ENCODE measurements around the gene TRIM5. TPM values are rescaled to one million over a fixed set of nuclear protein-coding genes. Genes with fewer than 3 reads are reported as not detected.

TRIM5 gene
- total RNA-seq, 1 donor, result 29.7 TPM

DNA sequence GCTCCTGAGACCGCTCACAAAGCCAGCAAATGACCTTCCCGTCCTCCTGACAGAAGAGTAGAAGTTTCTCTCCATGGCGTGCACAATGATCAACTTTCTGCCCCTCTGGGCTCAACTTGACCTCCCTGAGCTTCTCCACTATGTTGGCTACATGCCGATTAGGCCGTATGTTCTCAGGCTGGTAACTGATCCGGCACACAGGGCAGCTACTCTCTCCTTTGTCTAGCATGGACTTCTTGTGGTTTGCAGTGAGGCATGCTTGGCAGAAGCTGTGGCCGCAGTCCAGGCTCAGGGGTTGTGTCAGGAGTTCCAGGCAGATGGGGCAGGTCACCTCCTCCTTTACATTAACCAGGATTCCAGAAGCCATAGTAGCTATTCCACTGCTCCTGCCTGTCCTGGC lies 5.1 kb downstream of the TRIM5 start:
- TF ChIP-seq, protein P1, sequence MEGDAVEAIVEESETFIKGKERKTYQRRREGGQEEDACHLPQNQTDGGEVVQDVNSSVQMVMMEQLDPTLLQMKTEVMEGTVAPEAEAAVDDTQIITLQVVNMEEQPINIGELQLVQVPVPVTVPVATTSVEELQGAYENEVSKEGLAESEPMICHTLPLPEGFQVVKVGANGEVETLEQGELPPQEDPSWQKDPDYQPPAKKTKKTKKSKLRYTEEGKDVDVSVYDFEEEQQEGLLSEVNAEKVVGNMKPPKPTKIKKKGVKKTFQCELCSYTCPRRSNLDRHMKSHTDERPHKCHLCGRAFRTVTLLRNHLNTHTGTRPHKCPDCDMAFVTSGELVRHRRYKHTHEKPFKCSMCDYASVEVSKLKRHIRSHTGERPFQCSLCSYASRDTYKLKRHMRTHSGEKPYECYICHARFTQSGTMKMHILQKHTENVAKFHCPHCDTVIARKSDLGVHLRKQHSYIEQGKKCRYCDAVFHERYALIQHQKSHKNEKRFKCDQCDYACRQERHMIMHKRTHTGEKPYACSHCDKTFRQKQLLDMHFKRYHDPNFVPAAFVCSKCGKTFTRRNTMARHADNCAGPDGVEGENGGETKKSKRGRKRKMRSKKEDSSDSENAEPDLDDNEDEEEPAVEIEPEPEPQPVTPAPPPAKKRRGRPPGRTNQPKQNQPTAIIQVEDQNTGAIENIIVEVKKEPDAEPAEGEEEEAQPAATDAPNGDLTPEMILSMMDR (IDR thresholded peaks at IDR 0.05; ENCODE audit: extremely low read depth, low read depth, low read length), result no peak
- no peaks in the 10 kb centered on the region for H4K20me1 ChIP-seq (ENCODE audit: insufficient read depth, low read length)
- H3K79me2 ChIP-seq (ENCODE audit: insufficient read depth, low read length), result peaks cover 29% of the 10 kb centered on the region
- H3K4me1 ChIP-seq (ENCODE audit: insufficient read depth, low read length), result peaks cover 9% of the 10 kb centered on the region
- H3K36me3 ChIP-seq (ENCODE audit: insufficient read depth, low read length), result peaks cover 25% of the 10 kb centered on the region
- H3K27ac ChIP-seq (ENCODE audit: low read depth, low read length), result peak overlapping the region; percentile 49
- H3K9me3 ChIP-seq (ENCODE audit: low read depth, low read length), result no peaks in the 10 kb centered on the region
- no peak overlapping the region for H2AFZ ChIP-seq (ENCODE audit: low read length)
- peak; percentile 90 for DNase-seq (ENCODE audit: insufficient read length, low spot score, missing footprints)
- H3K4me3 ChIP-seq (ENCODE audit: insufficient read depth, low read length), result no peak overlapping the region
- no peak overlapping the region for H3K4me2 ChIP-seq (ENCODE audit: insufficient read depth, low read length)
- no peaks in the 10 kb centered on the region for H3K27me3 ChIP-seq (ENCODE audit: insufficient read depth, low read length)

DNA sequence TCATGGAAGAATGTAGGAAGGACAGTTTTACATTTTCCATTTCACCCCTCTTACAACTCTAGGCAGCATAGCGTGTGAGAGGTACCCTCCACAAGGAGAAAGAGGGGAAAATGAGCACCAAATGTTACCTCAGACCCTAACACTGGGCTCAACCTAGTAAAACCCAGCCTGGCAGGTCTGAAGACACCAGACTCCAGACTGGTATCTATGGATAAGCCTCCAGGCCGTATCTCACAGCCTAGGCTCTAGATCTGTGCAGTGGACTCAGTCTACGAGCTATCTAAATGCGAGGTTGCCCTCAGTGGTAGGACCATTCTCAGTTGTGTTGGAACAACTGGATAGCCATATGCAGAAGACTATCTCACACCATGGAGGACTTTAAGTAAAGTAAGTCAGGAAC lies 10.5 kb downstream of the TRIM5 start:
- Histone ChIP-seq H3K36me3 (ENCODE audit: insufficient read depth, low read length) (peaks cover 33% of the 10 kb centered on the region), H3K4me1 (ENCODE audit: insufficient read depth, low read length) (peaks cover 17% of the 10 kb centered on the region), H3K9me3 (ENCODE audit: low read depth, low read length) (no peaks in the 10 kb centered on the region), H3K79me2 (ENCODE audit: insufficient read depth, low read length) (peaks cover 16% of the 10 kb centered on the region), H3K27ac (ENCODE audit: low read depth, low read length) (no peak overlapping the region), H4K20me1 (ENCODE audit: insufficient read depth, low read length) (no peaks in the 10 kb centered on the region), H2AFZ (ENCODE audit: low read length) (no peak overlapping the region), H3K27me3 (ENCODE audit: insufficient read depth, low read length) (no peaks in the 10 kb centered on the region), H3K4me2 (ENCODE audit: insufficient read depth, low read length) (no peak overlapping the region), H3K4me3 (ENCODE audit: insufficient read depth, low read length) (no peak overlapping the region)
- TF ChIP-seq, protein P1 (IDR thresholded peaks at IDR 0.05; ENCODE audit: extremely low read depth, low read depth, low read length), result no peak
- DNase-seq (ENCODE audit: insufficient read length, low spot score, missing footprints), result no peak

DNA sequence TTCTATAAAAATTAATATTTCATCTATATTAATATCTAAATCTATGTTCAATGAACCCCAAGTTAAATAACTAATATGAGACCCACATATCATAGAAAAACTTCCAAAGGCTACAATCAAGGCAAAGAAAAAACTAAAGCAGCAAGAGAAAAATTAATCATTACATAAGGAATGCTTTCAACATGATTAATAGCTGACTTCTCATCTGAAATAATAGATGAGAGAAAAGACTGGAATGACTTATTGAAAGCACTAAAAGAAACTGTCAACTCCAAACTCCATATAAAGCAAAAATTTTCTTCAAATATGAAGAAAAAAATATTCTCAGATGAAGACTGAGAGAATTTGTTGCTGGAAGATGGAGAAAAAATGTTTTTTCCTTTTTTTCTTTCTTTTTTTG lies 13.0 kb downstream of the TRIM5 start:
- Histone ChIP-seq H3K79me2 (ENCODE audit: insufficient read depth, low read length) (peaks cover 16% of the 10 kb centered on the region), H3K4me1 (ENCODE audit: insufficient read depth, low read length) (peaks cover 17% of the 10 kb centered on the region), H4K20me1 (ENCODE audit: insufficient read depth, low read length) (no peaks in the 10 kb centered on the region), H3K27ac (ENCODE audit: low read depth, low read length) (peak overlapping the region; percentile 45), H3K36me3 (ENCODE audit: insufficient read depth, low read length) (peaks cover 30% of the 10 kb centered on the region), H2AFZ (ENCODE audit: low read length) (no peak overlapping the region), H3K27me3 (ENCODE audit: insufficient read depth, low read length) (no peaks in the 10 kb centered on the region), H3K4me3 (ENCODE audit: insufficient read depth, low read length) (no peak overlapping the region), H3K9me3 (ENCODE audit: low read depth, low read length) (no peaks in the 10 kb centered on the region), H3K4me2 (ENCODE audit: insufficient read depth, low read length) (no peak overlapping the region)
- DNase-seq (ENCODE audit: insufficient read length, low spot score, missing footprints), result no peak
- TF ChIP-seq, protein P1 (IDR thresholded peaks at IDR 0.05; ENCODE audit: extremely low read depth, low read depth, low read length), result no peak

DNA sequence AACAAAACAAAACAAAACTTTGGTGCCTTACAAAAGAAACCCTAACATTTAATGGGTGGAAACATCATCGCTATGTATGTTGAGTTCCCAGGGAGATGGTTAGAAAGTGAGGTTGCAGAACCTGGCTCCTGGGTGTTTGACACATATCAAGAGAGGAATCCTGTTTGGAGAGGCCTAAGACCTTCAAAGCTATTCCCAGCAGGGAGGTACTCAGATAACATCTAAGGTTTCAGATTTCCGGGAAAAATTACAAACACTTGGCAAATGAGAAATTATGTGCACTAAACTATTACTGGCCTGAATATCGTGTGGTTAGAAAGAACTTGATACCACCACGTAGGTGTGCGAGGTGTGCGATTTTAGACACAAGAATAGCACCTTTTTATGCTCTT lies 18.5 kb downstream of the TRIM5 start:
- TF ChIP-seq, protein P1 (IDR thresholded peaks at IDR 0.05; ENCODE audit: extremely low read depth, low read depth, low read length), result no peak
- DNase-seq (ENCODE audit: insufficient read length, low spot score, missing footprints), result no peak

More for the DNA sequence above, 18.5 kb downstream of the TRIM5 start:
- Histone ChIP-seq H2AFZ (ENCODE audit: low read length) (no peak overlapping the region), H4K20me1 (ENCODE audit: insufficient read depth, low read length) (no peaks in the 10 kb centered on the region), H3K4me3 (ENCODE audit: insufficient read depth, low read length) (no peak overlapping the region), H3K79me2 (ENCODE audit: insufficient read depth, low read length) (peaks cover 5% of the 10 kb centered on the region), H3K9me3 (ENCODE audit: low read depth, low read length) (no peaks in the 10 kb centered on the region), H3K4me1 (ENCODE audit: insufficient read depth, low read length) (peaks cover 11% of the 10 kb centered on the region), H3K27ac (ENCODE audit: low read depth, low read length) (peak overlapping the region; percentile 28), H3K36me3 (ENCODE audit: insufficient read depth, low read length) (peaks cover 66% of the 10 kb centered on the region), H3K27me3 (ENCODE audit: insufficient read depth, low read length) (no peaks in the 10 kb centered on the region), H3K4me2 (ENCODE audit: insufficient read depth, low read length) (no peak overlapping the region)

Measured in osteoblast (primary cell).